Measurements from ENCODE around the gene CNKSR1. TPM values are rescaled to one million over a fixed set of nuclear protein-coding genes. Genes with fewer than 3 reads are reported as not detected.

Gene CNKSR1
- polyA plus RNA-seq, 3 donors, result 1.4 TPM; not detected in 2

- peak overlapping the region in 1 of 2 donors; percentile 81 for H3K27ac ChIP-seq (ENCODE audit: low read depth in 1 of 2, low read length in 2 of 2)
- TF ChIP-seq CTCF (IDR thresholded peaks at IDR 0.05), result no peak
- no peaks in the 10 kb centered on the region for H3K9me3 ChIP-seq (replicated peaks in 1 of 2; ENCODE audit: control insufficient read depth in 1 of 2, insufficient read depth in 1 of 2, low read length in 2 of 2)
- H3K36me3 ChIP-seq (replicated peaks in 1 of 2; ENCODE audit: control insufficient read depth in 1 of 2, insufficient read depth in 2 of 2, low read length in 2 of 2), result no peaks in the 10 kb centered on the region
- peaks cover 13% of the 10 kb centered on the region for H3K4me1 Mint-ChIP-seq
- peak overlapping the region; percentile 99 for H2AFZ ChIP-seq (ENCODE audit: insufficient read depth, low read depth, low read length, poor library complexity, severe bottlenecking)
- WGBS (ENCODE audit: insufficient coverage), result 69% methylated on average over 8 of the region's 9 CpGs
- H3K4me1 ChIP-seq (ENCODE audit: control insufficient read depth in 1 of 2, insufficient read depth in 2 of 2, low read length in 2 of 2), result peaks cover 14 to 19% of the 10 kb centered on the region in 2 donors
- peaks cover 12% of the 10 kb centered on the region for H3K79me2 ChIP-seq (ENCODE audit: insufficient read depth, low read length)
- H3K27ac Mint-ChIP-seq, result peak overlapping the region in 6 of 7 donors; percentile 70 to 94 (median 86)
- intact Hi-C loops (cut with micrococcal nuclease), result no loop called here
- H3K4me3 ChIP-seq (replicated peaks in 1 of 3; ENCODE audit: low read depth in 2 of 3, low read length in 3 of 3), result peak overlapping the region; percentile 59 to 93 (median 68)
- H3K36me3 Mint-ChIP-seq, result peaks cover 0 to 3% of the 10 kb centered on the region in 2 donors
- no peaks in the 10 kb centered on the region for H4K20me1 ChIP-seq (ENCODE audit: insufficient read depth, low read length)
- DNase-seq, result no peak
- peak overlapping the region; percentile 89 to 90 for H3K4me3 Mint-ChIP-seq
- H3K9ac ChIP-seq (ENCODE audit: insufficient read depth, low read length, poor library complexity, severe bottlenecking), result peak overlapping the region; percentile 81
- H3K9me3 Mint-ChIP-seq, result peaks cover 0 to 2% (median 0%) of the 10 kb centered on the region in 7 donors
- H3K27me3 Mint-ChIP-seq (ENCODE audit: low read depth in 3 of 3), result peaks cover 5 to 8% (median 7%) of the 10 kb centered on the region in 3 donors
- H3K4me2 ChIP-seq (replicated peaks; ENCODE audit: extremely low read depth, low read length, poor library complexity, severe bottlenecking), result peak overlapping the region; percentile 95
- H3K27me3 ChIP-seq (ENCODE audit: control insufficient read depth in 2 of 2, insufficient read depth in 2 of 2, low read length in 2 of 2), result peaks cover 0 to 2% of the 10 kb centered on the region in 2 donors
Measured at GRCh38 chr1:26170472-26170821, 6.8 kb upstream of the CNKSR1 start.

GRCh38 chr1:26171084-26172072 is 5.9 kb upstream of the CNKSR1 start, which contains the start of gene ZNF593OS:
TSS of gene ZNF593OS (minus strand) at chr1:26171832. CDS start at chr1:26171661, 171 bp downstream.
- H3K9ac ChIP-seq (ENCODE audit: insufficient read depth, low read length, poor library complexity, severe bottlenecking), result no peak within 1 kb of the TSS
- peaks cover 12% of the 10 kb centered on the region for H3K79me2 ChIP-seq (ENCODE audit: insufficient read depth, low read length)
- Mint-ChIP-seq H3K4me3 (peak within 1 kb of the TSS; percentile 89 to 90), H3K27me3 (ENCODE audit: low read depth in 3 of 3) (peaks cover 0 to 5% (median 4%) of the 10 kb centered on the region in 3 donors), H3K36me3 (peaks cover 0 to 3% of the 10 kb centered on the region in 2 donors), H3K4me1 (peaks cover 13% of the 10 kb centered on the region), H3K27ac (peak within 1 kb of the TSS in 3 of 7 donors; percentile 43 to 94 (median 82)), H3K9me3 (peaks cover 0 to 2% (median 0%) of the 10 kb centered on the region in 7 donors)
- peak within 1 kb of the TSS; percentile 95 for H3K4me2 ChIP-seq (replicated peaks; ENCODE audit: extremely low read depth, low read length, poor library complexity, severe bottlenecking)
- WGBS (ENCODE audit: insufficient coverage), result 98% methylated on average over 22 of the region's 34 CpGs
- peaks cover 14 to 19% of the 10 kb centered on the region in 2 donors for H3K4me1 ChIP-seq (ENCODE audit: control insufficient read depth in 1 of 2, insufficient read depth in 2 of 2, low read length in 2 of 2)
- H3K4me3 ChIP-seq (replicated peaks in 1 of 3; ENCODE audit: low read depth in 2 of 3, low read length in 3 of 3), result peak within 1 kb of the TSS in 1 of 3 experiments; percentile 93
- no peak within 1 kb of the TSS for H3K27ac ChIP-seq (ENCODE audit: low read depth in 1 of 2, low read length in 2 of 2)
- DNase-seq, result no peak
- TF ChIP-seq CTCF (IDR thresholded peaks at IDR 0.05), result no peak
- no peaks in the 10 kb centered on the region for H3K36me3 ChIP-seq (replicated peaks in 1 of 2; ENCODE audit: control insufficient read depth in 1 of 2, insufficient read depth in 2 of 2, low read length in 2 of 2)
- H3K27me3 ChIP-seq (ENCODE audit: control insufficient read depth in 2 of 2, insufficient read depth in 2 of 2, low read length in 2 of 2), result no peaks in the 10 kb centered on the region
- H3K9me3 ChIP-seq (replicated peaks in 1 of 2; ENCODE audit: control insufficient read depth in 1 of 2, insufficient read depth in 1 of 2, low read length in 2 of 2), result no peaks in the 10 kb centered on the region
- intact Hi-C loops (cut with micrococcal nuclease), result no loop called here
- H4K20me1 ChIP-seq (ENCODE audit: insufficient read depth, low read length), result no peaks in the 10 kb centered on the region
- peak within 1 kb of the TSS; percentile 99 for H2AFZ ChIP-seq (ENCODE audit: insufficient read depth, low read depth, low read length, poor library complexity, severe bottlenecking)

All from CD14-positive monocyte (primary cell).